AG09309 (cell line): ENCODE measurements around the gene POSTN.

Experiments
- DNase-seq: peaks from one replicate; pipeline ENCODE4 v3.0.0-alpha.2; 2010; ENCODE audit warnings: low read depth
- H3K4me3 ChIP-seq: 2 replicates; pipeline ENCODE4 v1.5.1; 2011; ENCODE audit warnings: mild to moderate bottlenecking, low read depth, low read length, moderate library complexity; ENCODE audit not compliant: control insufficient read depth
- TF ChIP-seq, protein P1 (sequence below): IDR thresholded peaks from 2 replicates; pipeline ENCODE4 v1.5.1; 2011; ENCODE audit warnings: mild to moderate bottlenecking, low read depth, low read length, inconsistent platforms; ENCODE audit not compliant: insufficient read depth, control insufficient read depth; ENCODE audit errors: missing control alignments

The POSTN gene

DNA sequence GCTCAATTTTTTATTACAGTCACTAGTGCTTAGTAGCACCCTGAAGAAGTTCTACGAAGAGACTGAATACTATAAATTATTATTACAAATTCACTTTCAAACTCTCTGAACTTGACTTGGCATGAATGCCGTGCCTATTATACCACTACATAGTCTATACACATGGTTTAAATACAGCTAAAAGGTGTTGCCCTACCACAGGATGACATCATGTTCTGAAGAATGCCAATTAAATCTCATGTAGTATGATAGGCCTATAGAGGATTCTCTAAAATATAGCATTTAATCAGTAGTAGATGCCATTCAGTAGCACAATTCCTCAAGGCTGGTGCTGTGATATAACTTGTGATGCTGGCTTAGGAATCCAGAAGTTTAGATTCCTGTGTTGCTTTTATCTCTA lies 16.7 kb upstream of the POSTN start:
- TF ChIP-seq, protein P1, sequence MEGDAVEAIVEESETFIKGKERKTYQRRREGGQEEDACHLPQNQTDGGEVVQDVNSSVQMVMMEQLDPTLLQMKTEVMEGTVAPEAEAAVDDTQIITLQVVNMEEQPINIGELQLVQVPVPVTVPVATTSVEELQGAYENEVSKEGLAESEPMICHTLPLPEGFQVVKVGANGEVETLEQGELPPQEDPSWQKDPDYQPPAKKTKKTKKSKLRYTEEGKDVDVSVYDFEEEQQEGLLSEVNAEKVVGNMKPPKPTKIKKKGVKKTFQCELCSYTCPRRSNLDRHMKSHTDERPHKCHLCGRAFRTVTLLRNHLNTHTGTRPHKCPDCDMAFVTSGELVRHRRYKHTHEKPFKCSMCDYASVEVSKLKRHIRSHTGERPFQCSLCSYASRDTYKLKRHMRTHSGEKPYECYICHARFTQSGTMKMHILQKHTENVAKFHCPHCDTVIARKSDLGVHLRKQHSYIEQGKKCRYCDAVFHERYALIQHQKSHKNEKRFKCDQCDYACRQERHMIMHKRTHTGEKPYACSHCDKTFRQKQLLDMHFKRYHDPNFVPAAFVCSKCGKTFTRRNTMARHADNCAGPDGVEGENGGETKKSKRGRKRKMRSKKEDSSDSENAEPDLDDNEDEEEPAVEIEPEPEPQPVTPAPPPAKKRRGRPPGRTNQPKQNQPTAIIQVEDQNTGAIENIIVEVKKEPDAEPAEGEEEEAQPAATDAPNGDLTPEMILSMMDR: no peak
- H3K4me3 ChIP-seq: no peak overlapping the region
- DNase-seq: no peak

DNA sequence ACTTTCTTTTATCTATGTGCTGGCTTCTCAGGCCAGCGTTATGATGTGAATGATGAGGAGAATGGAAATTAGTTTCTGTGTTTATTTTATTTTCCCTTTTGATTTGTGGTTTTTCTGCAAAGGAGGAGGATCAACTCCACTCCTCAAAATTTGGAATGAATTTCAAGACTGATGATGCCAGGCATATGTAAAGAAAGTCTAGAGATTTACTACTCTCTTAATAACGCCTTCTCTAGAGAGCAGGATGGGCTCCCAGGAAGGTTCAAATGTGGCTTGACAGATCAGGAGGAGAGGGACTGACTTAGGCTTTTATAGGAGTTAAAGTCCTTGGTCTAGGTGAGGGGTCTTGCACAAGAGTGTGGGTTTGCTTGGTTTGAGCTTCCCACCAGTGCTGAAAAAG lies 15.1 kb upstream of the POSTN start:
- TF ChIP-seq, protein P1: no peak
- DNase-seq: no peak
- H3K4me3 ChIP-seq: no peak overlapping the region

DNA sequence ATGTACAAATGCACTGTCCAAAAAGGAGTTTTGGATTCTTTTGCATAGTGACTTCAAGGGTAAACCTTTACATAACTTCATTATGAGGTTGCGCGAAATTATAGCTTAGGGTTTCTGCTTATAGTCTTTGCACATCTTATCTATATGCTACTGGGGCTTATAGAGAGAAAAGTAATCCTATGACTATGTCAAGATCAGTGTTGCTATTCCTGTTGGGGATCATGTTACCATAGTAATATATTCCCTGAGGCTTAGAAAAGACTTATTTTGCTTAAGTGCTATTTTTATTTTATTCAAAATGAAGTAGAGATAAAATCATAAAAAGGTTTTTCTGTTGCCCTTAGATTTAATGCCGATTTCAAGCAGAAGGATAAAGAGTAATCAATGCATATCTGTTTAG lies 14.7 kb upstream of the POSTN start:
- H3K4me3 ChIP-seq: no peak overlapping the region
- TF ChIP-seq, protein P1: no peak
- no peak for DNase-seq

DNA sequence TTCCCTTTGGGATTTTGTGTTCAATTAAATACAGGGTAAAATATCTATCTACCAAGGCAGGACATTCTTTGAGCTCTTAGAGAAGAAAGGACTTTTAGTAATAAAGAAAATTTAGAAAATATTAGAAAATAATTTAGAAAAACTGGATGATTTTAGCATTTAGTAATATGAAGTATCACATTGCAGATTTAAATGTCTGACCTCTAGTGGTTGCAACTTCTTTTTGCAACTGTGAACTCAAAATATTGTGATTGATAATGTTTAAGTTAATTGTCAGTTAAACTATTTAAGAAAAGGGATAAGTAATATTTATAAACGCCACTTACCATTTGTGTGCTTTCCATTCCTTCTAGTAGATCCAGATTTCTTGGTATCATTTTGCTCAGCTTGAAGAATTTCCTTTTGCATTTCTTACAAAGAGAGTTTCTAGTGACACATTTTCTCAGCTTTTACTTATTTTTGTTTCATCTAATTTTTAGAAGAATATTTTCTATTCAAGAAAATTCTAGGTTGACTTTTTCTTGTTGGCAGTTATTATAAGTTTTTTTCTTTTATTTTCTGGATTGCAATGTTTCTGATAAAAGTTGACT lies 10.3 kb upstream of the POSTN start:
- TF ChIP-seq, protein P1: peak; percentile 45
- no peak for DNase-seq
- no peak overlapping the region for H3K4me3 ChIP-seq

DNA sequence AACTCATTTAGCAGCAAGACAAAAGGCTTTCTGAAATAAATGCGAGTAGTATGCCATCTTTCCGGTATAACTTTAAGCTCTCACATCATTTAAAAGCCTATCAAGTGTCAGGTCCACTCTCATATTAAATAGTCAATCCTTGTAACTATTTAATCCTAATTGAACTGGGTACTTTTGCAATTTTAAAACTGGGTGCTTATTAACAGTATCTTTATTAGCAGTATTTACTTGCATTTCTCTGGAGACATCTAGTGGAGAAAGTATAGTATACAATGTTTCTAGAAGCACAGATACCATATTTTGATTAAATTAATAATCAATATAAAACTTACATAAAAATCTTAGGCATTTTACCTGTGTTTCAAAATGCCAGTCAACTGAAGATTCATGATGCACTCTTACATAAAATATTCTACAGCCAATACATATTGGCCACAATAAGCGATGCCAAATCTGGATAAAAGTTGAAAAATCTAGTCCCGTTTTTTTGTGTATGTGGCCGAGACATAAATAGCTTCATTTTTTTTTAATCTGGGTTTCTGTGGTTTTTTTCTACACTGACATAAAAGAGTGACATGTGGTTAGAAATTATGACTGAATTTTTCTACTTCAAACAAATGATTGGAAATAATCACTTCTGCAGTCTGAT lies 4.3 kb upstream of the POSTN start:
- no peak for DNase-seq
- no peak overlapping the region for H3K4me3 ChIP-seq
- TF ChIP-seq, protein P1: peak; percentile 46

DNA sequence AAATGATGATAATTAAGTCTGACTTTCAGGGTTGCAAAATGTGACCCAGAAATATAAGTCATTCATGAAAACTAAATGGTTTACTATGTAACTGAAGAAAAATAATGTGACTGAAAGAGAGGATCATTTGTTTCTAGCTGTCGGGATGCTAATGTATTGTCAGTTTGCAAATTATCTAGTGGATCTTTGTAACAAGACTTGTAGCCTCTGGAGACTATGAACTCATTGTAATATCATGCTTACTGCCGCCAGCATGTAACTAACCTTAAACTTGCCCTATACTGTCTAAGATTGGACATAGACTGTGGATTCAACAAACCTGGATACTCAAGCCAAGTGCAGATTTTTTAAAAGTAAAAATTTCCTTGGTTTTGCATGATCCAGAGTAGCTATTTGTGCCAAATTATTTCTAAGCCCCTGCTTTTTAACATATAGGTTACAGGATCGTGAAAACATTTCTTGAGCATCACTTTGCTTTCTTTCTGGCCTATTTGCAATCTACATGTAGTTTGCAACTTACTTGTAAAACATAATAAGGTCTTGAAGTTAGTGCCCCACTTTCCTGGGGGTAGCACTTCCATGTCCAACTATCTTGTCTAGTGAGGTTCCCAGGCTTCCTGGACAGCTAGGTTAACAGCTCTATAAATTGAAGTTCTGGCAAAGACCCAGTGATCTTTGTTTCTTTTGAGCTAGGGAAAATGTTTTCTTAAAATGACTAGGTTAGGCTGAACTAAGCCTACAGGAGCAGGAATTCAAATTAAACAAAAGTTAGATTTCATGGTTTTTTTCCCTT lies 3.3 kb upstream of the POSTN start:
- no peak overlapping the region for H3K4me3 ChIP-seq
- TF ChIP-seq, protein P1: no peak
- no peak for DNase-seq
